ENCODE results near the gene VPS4A. TPM values are rescaled to one million over a fixed set of nuclear protein-coding genes. Genes with fewer than 3 reads are reported as not detected.
A peak's percentile ranks its signal among the peaks of the same experiment; 100 is the strongest.

The VPS4A gene
- total and polyA plus RNA-seq, 10 of the 15 experiments (the other 5 are each of a cell fraction or from before 2014, with no cell fraction given): 5.2 to 36.3 (median 21.4) TPM

DNA sequence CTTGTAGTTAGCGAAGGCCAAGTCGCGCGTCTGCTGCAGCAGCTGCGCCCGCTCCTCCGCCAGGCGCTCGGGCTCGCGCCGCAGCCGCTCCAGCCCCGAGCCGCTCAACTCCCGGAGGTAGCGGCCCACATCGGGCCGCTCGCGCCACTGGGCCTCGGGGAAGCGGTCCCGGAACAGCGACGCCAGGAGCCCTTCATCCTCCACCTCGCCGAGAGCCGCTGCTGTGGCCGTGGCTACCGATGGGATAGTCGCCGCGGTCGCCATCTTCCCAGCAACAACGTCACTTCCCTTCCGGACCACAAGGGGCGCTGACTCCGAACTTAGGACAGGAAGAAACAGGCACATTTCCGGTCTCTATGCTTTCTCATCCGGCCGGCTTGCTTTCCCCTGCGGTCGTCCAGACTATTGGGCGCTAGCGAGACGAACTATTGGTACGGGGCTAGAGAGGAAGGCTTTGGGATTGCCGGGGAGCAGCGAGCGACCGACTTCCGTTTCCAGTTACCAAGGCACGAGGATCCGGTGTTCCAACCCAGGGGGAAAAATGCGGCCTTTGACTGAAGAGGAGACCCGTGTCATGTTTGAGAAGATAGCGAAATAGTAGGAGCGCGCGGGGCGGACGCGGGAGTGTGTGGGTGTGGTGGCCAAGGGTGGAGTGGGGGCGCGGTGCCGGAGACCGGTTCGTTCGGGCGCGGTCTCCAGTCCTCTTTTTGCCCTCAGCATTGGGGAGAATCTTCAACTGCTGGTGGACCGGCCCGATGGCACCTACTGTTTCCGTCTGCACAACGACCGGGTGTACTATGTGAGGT lies 28.3 kb downstream of the VPS4A start, which contains the start of the genes COG8 and NIP7:
TSS of gene COG8 (minus strand) at position 276 of the 806 bp plus-strand sequence. CDS start at position 264, 12 bp downstream.
TSS of gene NIP7 (plus strand) at position 484 of the 806 bp plus-strand sequence. CDS start at position 542, 58 bp downstream.
- H3K36me3 ChIP-seq (ENCODE audit: control insufficient read depth in 2 of 2, insufficient read depth in 2 of 2, low read length in 1 of 2): peaks cover 7 to 35% of the 10 kb centered on the region in 2 experiments
- peak within 1 kb of the TSS; percentile 96 for H3K9ac ChIP-seq (ENCODE audit: control insufficient read depth, insufficient read depth, low read length)
- H3K4me2 ChIP-seq (ENCODE audit: control insufficient read depth, insufficient read depth): peak within 1 kb of the TSS; percentile 94
- peak within 1 kb of the TSS; percentile 91 for H3K4me3 ChIP-seq
- WGBS (ENCODE audit: insufficient coverage, insufficient replicate concordance, low lambda C conversion rate, missing lambda C conversion rate): under 1% methylated on average over 76 of the region's 77 CpGs
- in situ Hi-C loops (cut with MboI) (no loop called here), intact Hi-C loops (cut with micrococcal nuclease; ENCODE audit: unreplicated experiment) (loop anchor here (1.0 to 10.0 kb wide), 4 partner anchors 9 to 415 kb away; partner anchors contain the start of genes NOB1, PDF and VPS4A)
- peaks cover 4% of the 10 kb centered on the region for H4K20me1 ChIP-seq (ENCODE audit: control insufficient read depth, insufficient read depth)
- ChIA-PET POLR2A (interaction anchor here (0.6 to 5.5 kb wide), 4 partner anchors 10 to 413 kb away, joined by 3 to 42 read pairs (median 4); partner anchors contain the start of gene PDF), CTCF (interaction anchor here (0.7 to 2.0 kb wide), 4 partner anchors 10 to 44 kb away, joined by 3 to 8 read pairs (median 4); partner anchors contain the start of gene PDF), SMC1A (ENCODE audit: uncharacterized antibody, unreplicated experiment) (interaction anchor here (0.9 to 1.6 kb wide), 3 partner anchors 9 to 45 kb away, joined by 4 to 7 read pairs (median 5); partner anchors contain the start of gene PDF), RAD21 (ENCODE audit: unreplicated experiment) (interaction anchor here (0.8 to 1.4 kb wide), 5 partner anchors 9 to 257 kb away, joined by 3 to 5 read pairs (median 3); partner anchors contain the start of gene PDF)
- H2AFZ ChIP-seq (ENCODE audit: control insufficient read depth, low read depth, low read length): peak within 1 kb of the TSS; percentile 96
- peaks cover 44% of the 10 kb centered on the region for H3K79me2 ChIP-seq (ENCODE audit: control insufficient read depth, insufficient read depth, low read length)
- ATAC-seq (peak; percentile 97), FAIRE-seq (peak; percentile 100), DNase-seq (ENCODE audit: low read depth, low spot score) (peak; percentile 92)
- H3K27me3 ChIP-seq (replicated peaks in 1 of 2; ENCODE audit: control insufficient read depth in 2 of 2, insufficient read depth in 2 of 2, low read length in 1 of 2): no peaks in the 10 kb centered on the region
- TSS peak; percentile 84 for BruUV-seq (replicated peaks)
- H3K9me3 ChIP-seq (replicated peaks; ENCODE audit: control insufficient read depth, insufficient read depth, low read length): no peaks in the 10 kb centered on the region
- H3K4me1 ChIP-seq (ENCODE audit: control insufficient read depth, insufficient read depth, low read length): peaks cover 5% of the 10 kb centered on the region
- peak within 1 kb of the TSS; percentile 85 for H3K27ac ChIP-seq (ENCODE audit: control insufficient read depth, insufficient read depth)
- TF ChIP-seq CBX3 (IDR thresholded peaks at IDR 0.05; ENCODE audit: borderline replicate concordance, low read depth) (no peak), RB1 (IDR thresholded peaks at IDR 0.05; ENCODE audit: borderline replicate concordance) (0 out of 2 replicates have a peak, but pooled peaks have one; percentile 38), EZH2 (IDR thresholded peaks at IDR 0.05; ENCODE audit: borderline replicate concordance, control insufficient read depth, low read depth, low read length) (no peak), HDGF (IDR thresholded peaks at IDR 0.05) (0 out of 2 replicates have a peak, but pooled peaks have one; percentile 35), MYB (IDR thresholded peaks at IDR 0.05; ENCODE audit: borderline replicate concordance, low read depth, low read length) (no peak), ZNF207 (IDR thresholded peaks at IDR 0.05; ENCODE audit: borderline replicate concordance) (peak; percentile 62), SIN3A (IDR thresholded peaks at IDR 0.05; ENCODE audit: low read depth, low read length) (peak; percentile 91), BHLHE40 (IDR thresholded peaks at IDR 0.05; ENCODE audit: borderline replicate concordance in 1 of 2, low read depth in 2 of 2, low read length in 1 of 2) (peak; percentile 36 to 63; a peak in 2 of 4 replicates), JUND (IDR thresholded peaks at IDR 0.05; ENCODE audit: low read depth, low read length) (no peak), MTA3 (IDR thresholded peaks at IDR 0.05; ENCODE audit: borderline replicate concordance, low read length) (no peak; the same call in 1 of the 2 replicates), MYC (IDR thresholded peaks at IDR 0.05; ENCODE audit: insufficient read depth, insufficient read length, insufficient replicate concordance, low read length, severe bottlenecking) (peak; percentile 49), TCF12 (IDR thresholded peaks at IDR 0.05; ENCODE audit: low read depth, low read length) (0 out of 2 replicates have a peak, but pooled peaks have one; percentile 48)
- TF ChIP-seq, protein P1, sequence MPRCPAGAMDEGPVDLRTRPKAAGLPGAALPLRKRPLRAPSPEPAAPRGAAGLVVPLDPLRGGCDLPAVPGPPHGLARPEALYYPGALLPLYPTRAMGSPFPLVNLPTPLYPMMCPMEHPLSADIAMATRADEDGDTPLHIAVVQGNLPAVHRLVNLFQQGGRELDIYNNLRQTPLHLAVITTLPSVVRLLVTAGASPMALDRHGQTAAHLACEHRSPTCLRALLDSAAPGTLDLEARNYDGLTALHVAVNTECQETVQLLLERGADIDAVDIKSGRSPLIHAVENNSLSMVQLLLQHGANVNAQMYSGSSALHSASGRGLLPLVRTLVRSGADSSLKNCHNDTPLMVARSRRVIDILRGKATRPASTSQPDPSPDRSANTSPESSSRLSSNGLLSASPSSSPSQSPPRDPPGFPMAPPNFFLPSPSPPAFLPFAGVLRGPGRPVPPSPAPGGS (IDR thresholded peaks at IDR 0.05; ENCODE audit: borderline replicate concordance, insufficient read depth, low read depth, low read length, poor library complexity, severe bottlenecking): no peak
- TF ChIP-seq, protein P2, sequence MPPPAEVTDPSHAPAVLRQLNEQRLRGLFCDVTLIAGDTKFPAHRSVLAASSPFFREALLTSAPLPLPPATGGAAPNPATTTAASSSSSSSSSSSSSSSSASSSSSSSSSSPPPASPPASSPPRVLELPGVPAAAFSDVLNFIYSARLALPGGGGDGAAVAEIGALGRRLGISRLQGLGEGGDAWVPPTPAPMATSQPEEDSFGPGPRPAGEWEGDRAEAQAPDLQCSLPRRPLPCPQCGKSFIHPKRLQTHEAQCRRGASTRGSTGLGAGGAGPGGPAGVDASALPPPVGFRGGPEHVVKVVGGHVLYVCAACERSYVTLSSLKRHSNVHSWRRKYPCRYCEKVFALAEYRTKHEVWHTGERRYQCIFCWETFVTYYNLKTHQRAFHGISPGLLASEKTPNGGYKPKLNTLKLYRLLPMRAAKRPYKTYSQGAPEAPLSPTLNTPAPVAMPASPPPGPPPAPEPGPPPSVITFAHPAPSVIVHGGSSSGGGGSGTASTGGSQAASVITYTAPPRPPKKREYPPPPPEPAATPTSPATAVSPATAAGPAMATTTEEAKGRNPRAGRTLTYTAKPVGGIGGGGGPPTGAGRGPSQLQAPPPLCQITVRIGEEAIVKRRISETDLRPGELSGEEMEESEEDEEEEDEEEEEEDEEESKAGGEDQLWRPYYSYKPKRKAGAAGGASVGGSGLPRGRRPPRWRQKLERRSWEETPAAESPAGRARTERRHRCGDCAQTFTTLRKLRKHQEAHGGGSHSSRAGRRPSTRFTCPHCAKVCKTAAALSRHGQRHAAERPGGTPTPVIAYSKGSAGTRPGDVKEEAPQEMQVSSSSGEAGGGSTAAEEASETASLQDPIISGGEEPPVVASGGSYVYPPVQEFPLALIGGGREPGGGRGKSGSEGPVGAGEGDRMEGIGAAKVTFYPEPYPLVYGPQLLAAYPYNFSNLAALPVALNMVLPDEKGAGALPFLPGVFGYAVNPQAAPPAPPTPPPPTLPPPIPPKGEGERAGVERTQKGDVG (CRISPR knock-in tag; IDR thresholded peaks at IDR 0.05): no peak
- TF ChIP-seq, protein P3, sequence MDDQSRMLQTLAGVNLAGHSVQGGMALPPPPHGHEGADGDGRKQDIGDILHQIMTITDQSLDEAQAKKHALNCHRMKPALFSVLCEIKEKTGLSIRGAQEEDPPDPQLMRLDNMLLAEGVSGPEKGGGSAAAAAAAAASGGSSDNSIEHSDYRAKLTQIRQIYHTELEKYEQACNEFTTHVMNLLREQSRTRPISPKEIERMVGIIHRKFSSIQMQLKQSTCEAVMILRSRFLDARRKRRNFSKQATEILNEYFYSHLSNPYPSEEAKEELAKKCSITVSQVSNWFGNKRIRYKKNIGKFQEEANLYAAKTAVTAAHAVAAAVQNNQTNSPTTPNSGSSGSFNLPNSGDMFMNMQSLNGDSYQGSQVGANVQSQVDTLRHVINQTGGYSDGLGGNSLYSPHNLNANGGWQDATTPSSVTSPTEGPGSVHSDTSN (IDR thresholded peaks at IDR 0.05; ENCODE audit: insufficient replicate concordance, low read depth, low read length): no peak

All from GM12878 (cell line).